Activated CD4-positive, alpha-beta T cell treated with anti-CD3 and anti-CD28 coated beads, Interleukin-2, amount 50 U/mL, for 48 hours (primary cell): Measurements from ENCODE around the gene APBB1.

Source experiments
- DNase-seq, 2 experiments: peaks; one replicate each; pipeline ENCODE4 v3.0.0-alpha.2; 2020

Gene APBB1

GRCh38 chr11:6389905-6390717, 28.8 kb downstream of the APBB1 start, which contains the start of gene SMPD1:
TSS of gene SMPD1 (plus strand) at chr11:6390474. CDS start at chr11:6390599, 125 bp downstream.
- DNase-seq, result peak; percentile 91 to 92

GRCh38 chr11:6388748-6389147, 30.1 kb downstream of the APBB1 start:
- DNase-seq, result no peak

GRCh38 chr11:6387811-6388599, 30.9 kb downstream of the APBB1 start:
- no peak for DNase-seq

GRCh38 chr11:6385046-6385777, 33.7 kb downstream of the APBB1 start:
- no peak for DNase-seq

- no peak for DNase-seq
These were observed 40.3 kb downstream of the APBB1 start for GRCh38 chr11:6378640-6378989.

- no peak for DNase-seq
These were observed 40.8 kb downstream of the APBB1 start for GRCh38 chr11:6377902-6378639.

GRCh38 chr11:6371825-6372224, 47.1 kb downstream of the APBB1 start:
- no peak for DNase-seq

GRCh38 chr11:6365659-6366058, 53.2 kb downstream of the APBB1 start:
- no peak for DNase-seq

- DNase-seq, result peak; percentile 80 to 83
These were observed 55.8 kb downstream of the APBB1 start for GRCh38 chr11:6362873-6363678.

- DNase-seq, result no peak
These were observed 56.6 kb downstream of the APBB1 start for GRCh38 chr11:6362185-6362872.

GRCh38 chr11:6360183-6360582, 58.7 kb downstream of the APBB1 start:
- no peak for DNase-seq

GRCh38 chr11:6357222-6357621, 61.7 kb downstream of the APBB1 start:
- DNase-seq, result peak; percentile 61 to 68

- no peak for DNase-seq
These were observed 62.3 kb downstream of the APBB1 start for GRCh38 chr11:6356503-6357055.

GRCh38 chr11:6354651-6355485, 64.0 kb downstream of the APBB1 start:
- no peak for DNase-seq

GRCh38 chr11:6353367-6353987, 65.4 kb downstream of the APBB1 start:
- DNase-seq, result peak; percentile 60 to 68

- peak; percentile 37 to 56 for DNase-seq
These were observed 67.0 kb downstream of the APBB1 start for GRCh38 chr11:6351782-6352382.

- no peak for DNase-seq
These were observed 68.4 kb downstream of the APBB1 start for GRCh38 chr11:6350486-6350885.

- DNase-seq, result no peak
These were observed 68.9 kb downstream of the APBB1 start for GRCh38 chr11:6350043-6350442.

GRCh38 chr11:6345366-6345765, 73.5 kb downstream of the APBB1 start:
- DNase-seq, result no peak
